Activated naive CD4-positive, alpha-beta T cell treated with Interleukin-2 at 50 U/mL for 16 hours (primary cell): ENCODE measurements around the gene PPFIA3.
A peak's percentile ranks its signal among the peaks of the same experiment; 100 is the strongest.
"Not testable (repeated sequence)": the region's sequence is repeated elsewhere in the genome, so short reads cannot be mapped to it uniquely, and the experiment has no call there.

Source experiments
- DNase-seq: peaks from one replicate; pipeline ENCODE4 v3.0.0-alpha.2; 2020

Gene PPFIA3

DNA sequence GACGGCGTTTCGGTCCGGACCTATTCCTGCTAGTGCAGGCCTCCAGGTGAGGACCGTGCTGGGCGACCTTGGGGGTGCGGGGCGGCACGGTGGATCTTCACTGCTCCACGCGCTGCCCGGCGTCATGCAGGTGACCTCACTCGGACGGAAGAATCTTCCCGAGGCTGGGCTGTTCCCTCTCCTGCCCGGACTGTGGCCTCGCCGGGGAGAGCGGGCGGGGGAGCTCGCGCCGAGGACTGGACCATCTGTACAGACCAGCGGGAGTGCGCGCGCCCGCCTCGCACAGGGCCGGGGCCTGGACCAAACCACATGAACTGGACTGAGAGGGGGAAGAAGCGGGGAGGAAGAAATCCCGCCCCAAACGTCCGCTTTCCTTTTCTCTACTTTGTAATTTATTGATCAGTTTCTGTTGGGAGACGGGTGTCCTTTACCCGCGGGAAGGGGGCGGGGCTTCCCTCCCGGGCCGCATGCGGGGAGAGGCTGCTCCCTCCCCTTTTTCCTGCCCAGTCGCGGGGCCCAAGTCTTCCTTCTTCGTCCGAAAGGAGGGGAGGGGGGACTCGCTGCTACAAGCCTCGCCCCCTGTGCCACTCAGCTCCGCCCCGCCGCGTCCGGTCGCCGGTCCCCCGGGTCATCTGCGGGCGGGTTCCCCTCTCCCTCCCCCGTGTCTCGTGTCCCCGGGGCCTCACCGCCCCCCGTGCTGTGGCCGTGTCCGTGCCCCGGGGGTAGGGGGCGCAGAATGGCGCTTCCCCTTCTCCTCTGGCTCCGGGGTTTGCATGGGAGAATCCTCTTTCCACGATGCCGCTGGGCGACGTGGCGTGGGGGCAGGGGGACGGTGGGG, 31.0 kb downstream of the PPFIA3 start:
- peak; percentile 38 for DNase-seq

GRCh38 chr19:49150944-49151243, 31.6 kb downstream of the PPFIA3 start:
- DNase-seq = no peak

DNA sequence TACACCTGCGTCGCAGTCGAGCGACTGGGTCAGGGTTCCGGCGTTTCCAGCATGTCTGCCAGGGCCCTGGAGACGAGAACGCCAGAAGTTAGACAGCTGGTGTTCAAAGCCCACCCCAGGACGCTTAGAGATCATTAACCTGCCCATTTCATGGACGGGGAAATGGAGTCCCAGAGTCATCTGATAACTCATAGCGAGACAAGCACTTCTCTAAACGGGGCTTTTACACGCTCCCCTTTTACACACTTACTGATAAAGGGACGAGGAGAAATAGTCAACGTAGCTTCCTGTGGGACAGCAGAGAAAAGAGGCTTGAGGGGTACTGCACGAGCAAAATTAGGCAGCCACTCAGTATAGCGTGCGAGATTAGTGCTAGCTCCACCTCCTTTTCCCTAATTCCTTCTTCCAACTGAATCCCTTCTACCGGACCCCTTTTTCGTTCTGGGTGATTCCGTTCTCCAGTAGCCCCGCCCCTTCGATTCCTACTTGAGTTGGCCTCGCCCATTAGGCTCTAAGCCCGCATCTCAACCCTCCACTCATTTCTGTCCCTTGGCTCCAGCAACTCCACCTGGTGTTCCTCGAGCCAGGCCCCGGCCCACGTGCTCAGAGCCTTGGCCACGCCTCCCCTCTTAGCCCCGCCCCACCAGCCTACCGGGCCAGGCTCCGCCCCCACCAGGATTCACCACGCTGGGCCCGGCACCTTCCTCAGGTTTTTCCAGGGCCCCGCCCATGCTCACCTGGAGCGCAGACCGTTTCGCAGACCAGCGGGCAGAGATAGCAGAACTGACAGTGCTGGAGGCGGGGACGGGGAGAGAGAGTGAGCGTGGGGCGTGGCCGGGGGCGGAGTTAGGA, 32.1 kb downstream of the PPFIA3 start:
- peak; percentile 44 for DNase-seq

DNA sequence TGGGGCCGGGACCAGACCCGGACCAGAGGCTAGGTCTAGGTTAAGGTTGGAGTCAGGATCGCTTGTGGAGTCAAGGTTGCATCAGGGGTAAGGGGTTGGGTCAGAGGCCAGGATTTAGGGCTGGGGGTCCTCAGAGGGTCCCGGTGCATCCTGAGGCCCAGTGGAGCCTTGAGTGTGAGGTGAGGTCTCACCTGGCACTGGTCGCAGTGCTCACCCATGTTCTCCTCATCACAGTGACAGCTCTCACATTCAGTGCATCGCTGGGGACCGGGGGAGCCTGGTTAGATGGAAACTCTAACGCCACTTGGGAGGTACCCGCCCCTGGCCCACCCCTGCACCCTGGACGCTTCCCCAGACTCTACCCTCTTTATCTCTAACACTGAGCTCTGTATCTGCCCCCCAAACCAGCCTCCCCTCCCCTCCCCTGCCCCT, 32.8 kb downstream of the PPFIA3 start:
- no peak for DNase-seq

GRCh38 chr19:49153167-49153809, 33.9 kb downstream of the PPFIA3 start:
- no peak for DNase-seq

DNA sequence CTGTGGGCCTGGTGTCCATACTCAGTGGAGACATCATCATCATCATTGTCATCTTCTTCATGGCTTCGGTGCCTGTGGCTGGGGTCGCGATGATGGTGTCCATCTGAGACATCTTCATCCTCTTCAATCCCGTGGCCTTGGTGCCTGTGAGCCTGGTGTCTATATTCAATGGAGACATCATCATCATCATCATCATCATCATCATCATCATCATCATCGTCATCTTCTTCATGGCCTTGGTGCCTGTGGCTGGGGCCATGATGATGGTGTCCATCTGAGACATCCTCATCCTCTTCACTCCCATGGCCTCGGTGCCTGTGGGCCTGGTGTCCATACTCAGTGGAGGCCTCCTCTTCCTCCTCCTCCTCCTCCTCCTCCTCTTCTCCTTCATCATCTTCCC, 34.9 kb downstream of the PPFIA3 start:
- DNase-seq = no peak

DNA sequence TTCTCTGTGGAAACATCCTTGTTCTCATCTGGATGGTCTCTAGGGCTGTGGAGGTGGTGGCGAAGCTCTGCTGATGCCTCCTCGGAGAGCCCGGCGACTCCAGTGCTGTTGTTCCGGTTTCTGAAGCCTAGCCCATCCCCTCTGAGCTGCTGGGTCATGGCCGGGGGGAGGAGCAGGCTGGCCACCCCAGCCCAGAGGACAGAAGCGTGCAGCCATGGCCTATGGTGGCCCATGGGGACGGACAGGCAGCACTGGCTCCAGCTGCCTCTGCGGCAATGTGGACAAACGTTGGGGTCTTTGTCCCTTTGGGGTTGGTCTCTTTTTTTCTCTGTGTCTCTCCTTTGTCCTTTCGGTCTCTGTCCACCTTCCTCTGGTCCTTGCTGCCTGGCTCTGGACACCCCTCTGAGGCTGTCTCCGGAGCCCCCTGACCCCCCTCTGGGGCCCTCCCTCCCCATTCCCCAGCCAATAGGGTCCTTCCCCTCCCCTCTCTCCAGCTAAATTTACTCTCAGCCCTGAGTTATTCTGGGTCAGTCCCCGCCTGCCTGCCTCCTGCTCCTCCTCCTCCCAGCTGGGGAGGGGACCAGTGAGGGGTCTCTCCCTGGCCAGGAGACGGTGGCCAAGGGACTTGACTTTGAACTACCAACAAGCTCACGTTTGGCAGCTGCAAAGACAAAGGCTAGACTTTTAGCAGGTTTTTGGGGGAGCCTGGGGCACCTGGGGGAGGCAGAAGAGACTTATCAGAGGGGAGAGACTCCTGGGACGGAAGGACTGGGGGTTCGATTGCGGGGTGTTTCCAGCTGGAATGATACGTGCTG, 35.9 kb downstream of the PPFIA3 start, which contains the start of gene HRC:
HRC (minus strand) TSS at position 392 of the 815 bp plus-strand sequence; CDS start at position 233, 159 bp downstream.
- DNase-seq = no peak

- DNase-seq = no peak
Measured at GRCh38 chr19:49155820-49156346, 36.5 kb downstream of the PPFIA3 start.

DNA sequence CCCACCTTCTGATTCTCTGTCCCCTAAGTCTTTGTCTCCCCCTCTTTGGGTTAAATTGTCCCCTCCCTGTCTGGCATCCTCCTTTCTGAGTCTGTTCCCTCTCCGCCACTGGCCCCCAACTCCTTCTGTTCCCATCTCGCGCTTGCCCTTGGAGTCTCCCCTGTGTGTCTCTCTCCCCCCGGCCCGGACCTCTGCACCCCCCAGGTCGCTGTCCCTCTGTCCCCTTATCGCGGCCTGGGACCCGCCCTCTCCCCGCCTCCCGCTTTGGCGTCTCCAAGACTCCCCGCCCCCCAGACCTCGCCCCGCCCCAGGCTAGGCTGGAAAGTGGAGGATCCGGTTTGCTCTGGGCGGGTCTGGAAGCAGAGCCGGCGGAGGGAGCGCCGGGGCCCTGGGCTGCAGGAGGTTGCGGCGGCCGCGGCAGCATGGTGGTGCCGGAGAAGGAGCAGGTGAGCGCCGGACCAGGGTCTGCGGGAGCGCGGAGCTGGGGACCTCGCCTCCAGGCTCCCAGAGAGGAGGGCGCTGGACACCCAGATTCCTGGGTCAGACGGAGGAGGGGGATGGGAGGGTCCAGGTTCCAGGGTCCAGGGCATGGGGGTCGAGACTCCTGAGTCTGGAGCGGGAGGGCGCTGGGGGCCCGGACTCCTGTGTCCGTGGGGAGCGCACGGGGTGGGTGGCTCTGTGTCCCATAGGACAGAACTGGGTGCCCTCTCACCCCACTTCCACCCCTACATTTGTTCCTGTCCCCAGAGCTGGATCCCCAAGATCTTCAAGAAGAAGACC, 38.3 kb downstream of the PPFIA3 start, which contains the start of gene TRPM4:
TRPM4 (plus strand) TSS at position 348 of the 780 bp plus-strand sequence; CDS start at position 423, 75 bp downstream.
- DNase-seq = peak; percentile 52

- DNase-seq = no peak
Measured at GRCh38 chr19:49160450-49161189, 41.3 kb downstream of the PPFIA3 start.

GRCh38 chr19:49161987-49162386, 42.6 kb downstream of the PPFIA3 start:
- DNase-seq = no peak

DNA sequence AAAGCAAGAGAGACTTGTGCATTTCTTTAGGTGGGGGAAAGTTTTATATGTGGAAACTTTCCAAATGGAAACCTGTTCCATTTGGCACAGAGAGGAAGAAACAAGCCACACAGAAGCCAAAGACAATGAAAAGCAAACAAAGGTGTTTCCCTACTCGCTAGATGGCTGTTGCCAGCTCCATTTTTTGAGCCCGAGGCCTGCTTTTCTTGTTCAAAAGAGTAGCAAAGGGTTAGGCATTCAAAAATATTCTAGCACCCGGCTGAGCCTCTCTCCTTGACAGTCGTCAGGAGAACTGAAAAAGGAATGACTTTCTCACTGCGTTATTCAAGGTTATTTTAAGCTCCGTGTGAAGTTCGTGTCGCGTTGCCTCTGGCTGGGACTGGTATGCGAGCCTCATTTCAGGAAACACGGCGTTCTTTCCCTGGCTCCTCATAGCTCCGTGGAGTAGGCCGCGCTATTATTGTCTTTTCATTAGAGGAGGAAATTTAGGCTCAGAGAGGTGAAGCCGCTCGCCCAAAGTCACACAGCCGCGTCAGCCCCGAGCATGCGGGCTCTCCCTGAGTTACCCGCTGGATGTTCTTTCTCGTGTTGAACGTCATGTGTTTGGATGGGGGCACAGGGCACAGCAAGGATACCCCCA, 45.9 kb downstream of the PPFIA3 start:
- no peak for DNase-seq

- DNase-seq = no peak
Measured at GRCh38 chr19:49165865-49166301, 46.5 kb downstream of the PPFIA3 start.

DNA sequence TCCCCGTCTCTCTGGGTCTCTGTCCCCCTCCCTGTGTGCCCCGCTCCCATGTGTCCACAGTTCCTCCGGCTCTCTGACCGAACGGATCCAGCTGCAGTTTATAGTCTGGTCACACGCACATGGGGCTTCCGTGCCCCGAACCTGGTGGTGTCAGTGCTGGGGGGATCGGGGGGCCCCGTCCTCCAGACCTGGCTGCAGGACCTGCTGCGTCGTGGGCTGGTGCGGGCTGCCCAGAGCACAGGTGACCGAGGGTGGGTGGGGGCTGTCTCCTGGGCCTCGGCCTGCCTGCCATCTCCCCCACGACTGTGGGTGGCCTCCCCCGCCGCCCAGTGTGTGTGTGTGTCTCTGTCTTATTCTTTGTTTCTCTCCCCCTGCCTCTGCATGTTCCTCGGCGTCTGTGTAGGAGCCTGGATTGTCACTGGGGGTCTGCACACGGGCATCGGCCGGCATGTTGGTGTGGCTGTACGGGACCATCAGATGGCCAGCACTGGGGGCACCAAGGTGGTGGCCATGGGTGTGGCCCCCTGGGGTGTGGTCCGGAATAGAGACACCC, 48.6 kb downstream of the PPFIA3 start:
- DNase-seq = no peak

GRCh38 chr19:49168421-49168820, 49.1 kb downstream of the PPFIA3 start:
- no peak for DNase-seq

- no peak for DNase-seq
Measured at GRCh38 chr19:49173198-49173597, 53.9 kb downstream of the PPFIA3 start.

- no peak for DNase-seq
Measured at GRCh38 chr19:49180659-49181058, 61.3 kb downstream of the PPFIA3 start.

DNA sequence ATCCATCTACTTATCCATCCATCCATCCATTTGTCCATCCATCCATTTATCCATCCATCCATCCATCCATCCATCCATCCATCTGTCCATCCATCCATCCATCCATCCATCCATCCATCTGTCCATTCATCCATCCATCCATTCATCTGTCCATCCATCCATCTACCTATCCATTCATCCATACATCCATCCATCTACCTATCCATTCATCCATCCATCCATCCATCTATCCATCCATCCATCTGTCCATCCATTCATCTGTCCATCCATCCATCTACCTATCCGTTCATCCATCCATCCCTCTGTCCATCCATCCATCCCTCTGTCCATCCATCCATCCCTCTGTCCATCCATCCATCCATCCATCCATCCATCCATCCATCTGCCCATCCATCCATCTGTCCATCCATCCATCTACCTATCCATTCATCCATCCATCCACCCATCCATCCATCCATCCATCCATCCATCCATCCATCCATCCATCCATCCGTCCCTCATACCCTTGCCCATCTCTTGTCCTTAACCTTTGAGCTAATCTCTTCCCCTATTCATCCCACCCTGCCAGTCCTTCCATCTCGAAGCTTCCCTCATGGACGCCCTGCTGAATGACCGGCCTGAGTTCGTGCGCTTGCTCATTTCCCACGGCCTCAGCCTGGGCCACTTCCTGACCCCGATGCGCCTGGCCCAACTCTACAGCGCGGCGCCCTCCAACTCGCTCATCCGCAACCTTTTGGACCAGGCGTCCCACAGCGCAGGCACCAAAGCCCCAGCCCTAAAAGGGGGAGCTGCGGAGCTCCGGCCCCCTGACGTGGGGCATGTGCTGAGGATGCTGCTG, 62.9 kb downstream of the PPFIA3 start:
- not testable (repeated sequence) for DNase-seq
